ENCODE measurements around the gene PDK4. TPM values are rescaled to one million over a fixed set of nuclear protein-coding genes. Genes with fewer than 3 reads are reported as not detected.
"Not testable (repeated sequence)": the region's sequence is repeated elsewhere in the genome, so short reads cannot be mapped to it uniquely, and the experiment has no call there.

The PDK4 gene
- polyA plus RNA-seq, 4 donors, result 13.5 to 28.6 (median 17.9) TPM

DNA sequence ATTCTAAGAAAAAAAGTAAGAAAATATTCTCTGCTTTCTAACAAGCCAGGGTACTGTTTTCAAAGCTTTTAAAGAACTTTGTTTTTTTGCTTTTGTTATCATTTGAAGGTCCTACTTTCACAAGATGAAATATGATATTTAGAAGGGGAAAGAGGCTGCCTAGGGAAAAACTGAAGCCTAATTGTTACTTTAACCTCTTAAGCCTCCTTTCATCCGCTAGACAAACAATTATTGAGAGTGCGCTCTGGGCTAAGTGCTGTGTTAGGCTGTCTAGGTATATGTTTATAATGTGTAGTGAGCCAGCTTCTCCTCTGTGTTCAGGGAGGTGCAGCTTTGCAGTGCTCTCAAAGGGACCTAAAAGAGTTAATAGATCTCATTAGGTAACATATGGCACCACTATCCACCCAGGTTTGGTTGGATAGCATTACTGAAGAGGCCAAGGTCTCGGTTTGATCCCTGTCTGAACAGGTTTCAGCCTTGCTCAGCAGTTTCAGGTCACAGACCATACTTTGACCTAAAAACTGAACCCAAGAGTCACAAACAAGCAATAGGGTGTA, 17.9 kb downstream of the PDK4 start:
- no peak for DNase-seq (ENCODE audit: low read depth in 4 of 4, low spot score in 2 of 4)

DNA sequence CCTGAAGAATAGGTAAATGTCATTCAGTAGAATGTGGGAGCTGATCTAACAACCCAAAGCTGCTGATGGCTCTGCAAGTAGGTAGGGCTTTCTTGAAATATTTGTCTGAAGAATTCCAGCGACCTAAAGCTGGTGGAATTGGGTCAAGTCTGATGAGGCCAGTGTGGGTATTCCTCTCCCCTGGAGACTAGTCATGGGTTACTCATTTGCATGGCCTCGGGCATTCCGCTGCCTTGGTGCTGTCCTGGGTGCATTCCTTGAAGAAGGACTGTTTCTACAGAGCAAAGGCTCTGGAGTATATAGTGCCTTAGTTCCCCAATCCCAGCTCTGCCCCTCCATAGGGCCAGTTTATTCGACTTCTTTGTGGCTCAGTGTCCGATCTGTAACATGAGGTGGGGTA, 19.2 kb downstream of the PDK4 start:
- no peak for DNase-seq (ENCODE audit: low read depth in 4 of 4, low spot score in 2 of 4)

DNA sequence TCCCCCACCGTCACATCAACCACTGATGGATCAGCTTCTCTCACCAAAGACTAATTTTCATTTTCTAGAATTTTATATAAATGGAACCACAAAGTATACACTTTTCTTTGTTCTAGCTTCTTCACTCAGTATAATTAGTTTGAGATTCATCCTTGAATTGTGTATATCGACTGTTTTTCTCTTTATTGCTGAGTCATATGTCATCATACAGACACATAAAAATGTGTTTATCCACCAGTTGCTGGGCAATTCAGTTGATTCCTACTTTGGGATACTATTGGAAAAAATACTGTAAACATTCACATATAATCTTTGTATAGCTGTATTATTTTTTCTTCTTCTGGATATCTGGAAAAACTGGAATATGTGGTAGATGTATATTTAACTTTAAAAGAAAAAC, 26.6 kb downstream of the PDK4 start:
- DNase-seq (ENCODE audit: low read depth in 4 of 4, low spot score in 2 of 4), result no peak

DNA sequence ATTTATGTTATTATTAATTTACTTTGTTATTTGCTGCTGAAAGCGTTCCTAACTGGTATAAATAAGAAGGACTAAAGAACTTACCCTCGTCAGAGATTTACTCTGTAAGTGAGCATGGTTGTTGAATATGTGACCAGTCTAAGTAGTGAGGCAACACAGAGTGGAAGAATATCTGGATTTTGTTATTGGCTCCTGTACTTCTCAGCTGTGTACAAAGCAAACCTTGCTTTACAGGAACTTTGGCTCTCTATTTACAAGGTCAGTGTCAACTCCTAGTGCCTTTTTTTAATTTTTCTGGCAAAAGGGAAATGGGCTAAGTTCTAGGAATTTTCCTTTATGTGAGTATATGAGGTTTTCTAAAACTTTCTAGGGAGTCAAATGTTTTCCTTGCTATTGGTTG, 35.6 kb downstream of the PDK4 start:
- no peak for DNase-seq (ENCODE audit: low read depth in 4 of 4, low spot score in 2 of 4)

DNA sequence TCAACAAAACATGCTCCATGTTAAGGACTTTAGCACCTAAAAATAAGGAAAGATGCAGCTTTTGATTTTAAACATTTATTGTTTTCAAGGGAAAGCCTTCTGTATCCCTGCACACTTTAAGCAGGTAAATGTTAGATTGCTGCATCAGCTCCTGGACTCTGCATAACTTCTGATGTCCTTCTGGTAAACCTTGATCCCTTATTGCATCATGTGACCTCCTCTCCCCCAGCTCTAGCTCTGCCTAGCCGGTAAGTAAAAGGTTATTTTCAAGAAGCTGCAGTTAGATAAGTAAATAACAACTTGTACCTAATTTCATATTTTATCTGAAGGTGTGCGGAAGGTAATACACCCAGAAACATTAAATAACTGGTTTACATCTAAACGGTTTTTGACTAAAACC, 37.5 kb downstream of the PDK4 start:
- no peak for DNase-seq (ENCODE audit: low read depth in 4 of 4, low spot score in 2 of 4)

DNA sequence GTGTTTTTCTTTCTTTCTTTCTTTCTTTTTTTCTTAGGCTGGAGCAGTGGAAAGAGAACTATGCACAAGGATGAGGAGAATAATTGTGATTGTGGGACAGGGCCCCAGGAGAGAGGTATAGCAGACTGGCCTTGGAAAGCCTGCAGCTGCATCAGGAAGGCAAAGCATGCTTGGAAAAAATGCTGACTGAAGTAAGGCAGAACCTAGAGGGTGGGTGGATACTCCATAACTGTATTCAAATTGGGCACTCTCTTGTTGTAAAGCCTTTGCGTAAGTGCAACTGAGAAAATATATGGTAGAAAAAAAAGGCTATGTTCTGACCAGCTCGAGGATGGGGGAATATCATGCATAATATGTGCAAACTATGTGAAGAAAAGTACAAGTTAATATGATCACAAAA, 39.5 kb downstream of the PDK4 start:
- no peak for DNase-seq (ENCODE audit: low read depth in 4 of 4, low spot score in 2 of 4)

DNA sequence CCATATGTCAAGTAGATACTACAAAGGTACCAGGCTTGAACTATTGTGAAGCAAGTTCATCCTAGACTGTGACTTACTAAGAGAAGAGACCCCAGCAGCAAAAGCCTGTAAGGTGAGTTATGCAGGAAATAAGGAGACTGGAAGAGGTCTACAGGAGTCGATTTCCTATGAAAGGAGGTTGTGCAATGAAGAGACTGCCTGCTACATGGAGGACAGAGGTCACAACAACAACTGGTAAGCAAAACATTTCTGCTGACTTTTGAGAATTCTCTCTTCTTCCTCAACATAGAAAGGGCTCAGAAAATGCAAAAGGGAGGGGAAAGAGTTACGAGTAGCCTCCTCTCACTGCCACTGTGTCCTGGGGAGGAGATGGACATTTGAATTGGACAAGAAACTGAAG, 42.4 kb downstream of the PDK4 start:
- DNase-seq (ENCODE audit: low read depth in 4 of 4, low spot score in 2 of 4), result no peak

DNA sequence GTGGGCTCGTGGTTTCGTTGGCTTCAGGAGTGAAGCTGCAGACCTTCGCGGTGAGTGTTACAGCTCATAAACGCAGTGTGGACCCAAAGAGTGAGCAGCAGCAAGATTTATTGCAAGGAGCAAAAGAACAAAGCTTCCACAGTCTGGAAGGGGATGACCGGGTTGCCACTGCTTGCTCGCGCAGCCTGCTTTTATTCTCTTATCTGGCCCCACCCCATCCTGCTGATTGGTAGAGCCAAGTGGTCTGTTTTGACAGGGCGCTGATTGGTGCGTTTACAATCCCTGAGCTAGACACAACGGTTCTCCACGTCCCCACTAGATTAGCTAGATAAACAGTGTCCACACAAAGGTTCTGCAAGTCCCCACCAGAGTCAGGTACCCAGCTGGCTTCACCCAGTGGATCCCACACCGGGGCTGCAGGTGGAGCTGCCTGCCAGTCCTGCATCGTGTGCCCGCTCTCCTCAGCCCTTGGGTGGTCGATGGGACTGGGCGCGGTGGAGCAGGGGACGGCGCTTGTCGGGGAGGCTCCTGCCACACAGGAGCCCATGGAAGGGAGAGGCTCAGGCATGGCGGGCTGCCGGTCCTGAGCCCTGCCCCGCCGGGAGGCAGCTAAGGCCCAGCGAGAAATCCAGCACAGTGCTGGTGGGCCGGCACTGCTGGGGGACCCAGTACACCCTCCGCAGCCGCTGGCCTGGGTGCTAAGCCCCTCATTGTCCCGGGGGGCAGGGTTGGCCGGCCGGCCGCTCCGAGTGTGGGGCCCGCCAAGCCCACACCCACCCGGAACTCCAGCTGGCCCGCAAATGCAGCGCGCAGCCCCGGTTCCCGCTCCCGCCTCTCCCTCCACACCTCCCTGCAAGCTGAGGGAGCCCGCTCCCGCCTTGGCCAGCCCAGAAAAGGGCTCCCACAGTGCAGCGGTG, 44.0 kb downstream of the PDK4 start:
- not testable (repeated sequence) for DNase-seq (ENCODE audit: low read depth in 4 of 4, low spot score in 2 of 4)

DNA sequence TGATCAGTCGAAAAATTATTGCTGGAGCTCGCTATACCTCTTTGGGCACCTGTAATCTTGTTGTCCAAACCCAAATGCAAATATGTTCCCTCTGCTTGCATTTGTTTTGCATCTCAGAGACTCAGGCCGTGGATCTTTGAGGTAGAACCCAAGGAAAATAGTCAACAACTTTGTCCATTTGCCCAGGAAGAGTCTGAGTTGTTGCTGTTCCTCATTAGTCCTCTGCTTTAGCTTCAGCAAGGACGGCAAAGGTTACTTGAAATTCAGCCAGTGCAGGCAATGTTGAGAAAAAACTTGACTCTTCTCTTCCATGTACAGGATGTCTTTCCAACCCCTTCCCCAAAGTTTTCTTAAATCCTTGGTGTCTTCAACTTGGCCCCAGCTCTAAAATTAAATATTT, 45.8 kb downstream of the PDK4 start:
- DNase-seq (ENCODE audit: low read depth in 4 of 4, low spot score in 2 of 4), result no peak

DNA sequence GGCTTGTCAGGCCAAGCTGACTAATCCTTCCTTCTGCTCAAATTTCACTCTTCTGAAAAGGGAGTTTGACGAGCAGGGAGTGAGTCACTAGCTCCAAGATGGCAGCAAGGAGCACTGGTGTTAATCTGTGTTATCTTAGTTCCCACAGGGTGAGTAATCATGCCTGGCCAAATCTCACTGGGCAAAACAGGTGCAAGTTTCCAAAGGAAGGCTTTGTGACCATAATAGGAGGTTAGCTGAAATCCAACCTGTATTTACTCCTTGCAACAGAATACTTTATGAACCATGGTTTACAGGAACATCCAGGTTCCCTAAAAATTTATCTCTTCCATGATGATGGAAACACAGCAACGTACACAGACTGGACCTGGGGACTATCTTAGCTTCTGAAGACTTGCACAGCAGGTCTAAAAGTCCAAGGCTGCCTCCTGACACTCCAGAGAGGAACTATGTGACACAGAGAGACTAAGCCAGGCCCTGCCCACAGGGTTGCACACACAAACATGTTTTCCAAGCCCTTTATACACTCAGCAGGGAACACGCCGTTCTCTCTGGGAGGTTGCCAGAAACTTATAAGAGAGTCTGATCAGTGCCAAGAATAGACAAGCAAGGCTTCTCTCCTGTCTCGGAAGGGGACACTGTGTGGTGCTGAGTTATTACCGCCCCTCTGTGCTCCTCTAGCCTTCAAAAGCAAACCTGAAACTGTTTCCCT, 46.3 kb downstream of the PDK4 start:
- DNase-seq (ENCODE audit: low read depth in 4 of 4, low spot score in 2 of 4), result no peak

DNA sequence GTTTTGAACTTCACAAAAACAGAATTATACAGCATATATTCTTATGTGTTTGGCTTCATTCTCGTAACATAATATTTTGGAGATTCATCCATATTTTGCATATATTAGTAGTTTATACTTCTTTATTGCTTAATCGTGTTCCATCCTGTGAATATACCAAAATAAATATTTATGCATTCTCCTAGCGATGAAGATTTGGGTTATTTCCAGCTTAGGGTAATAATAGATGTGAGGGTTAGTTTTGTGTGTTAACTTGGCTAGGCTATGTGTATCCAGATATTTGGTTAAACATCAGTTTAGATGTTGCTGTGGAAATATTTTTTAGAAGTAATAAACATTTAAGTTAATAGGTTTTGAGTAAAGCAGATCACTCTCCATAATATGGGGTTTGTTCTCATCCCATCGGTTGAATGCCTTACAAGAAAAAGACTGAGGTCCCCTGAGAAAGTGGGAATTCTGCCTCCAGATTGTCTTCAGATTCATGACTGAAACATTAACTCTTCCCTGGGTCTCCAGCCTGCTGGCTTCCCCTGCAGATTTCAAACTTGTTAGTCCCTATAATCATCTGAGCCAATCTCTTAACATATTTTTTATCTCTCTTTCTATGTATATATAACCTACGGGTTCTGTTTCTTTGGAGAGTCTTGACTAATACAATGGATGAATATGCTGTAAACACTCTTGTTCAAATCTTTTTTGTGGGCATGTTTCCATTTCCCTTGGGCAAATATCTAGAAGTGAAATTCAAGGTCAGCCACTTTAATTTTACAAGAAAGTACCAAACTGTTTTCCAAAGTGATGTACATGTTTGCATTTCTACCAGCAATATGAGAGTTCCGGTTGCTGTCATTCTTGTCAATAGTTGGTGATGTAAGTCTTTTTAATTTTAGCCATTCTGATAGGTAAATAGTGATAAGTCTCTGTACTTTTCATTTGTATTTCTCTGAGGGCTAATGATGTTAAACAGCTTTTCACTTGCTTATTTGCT, 48.7 kb downstream of the PDK4 start:
- no peak for DNase-seq (ENCODE audit: low read depth in 4 of 4, low spot score in 2 of 4)

DNA sequence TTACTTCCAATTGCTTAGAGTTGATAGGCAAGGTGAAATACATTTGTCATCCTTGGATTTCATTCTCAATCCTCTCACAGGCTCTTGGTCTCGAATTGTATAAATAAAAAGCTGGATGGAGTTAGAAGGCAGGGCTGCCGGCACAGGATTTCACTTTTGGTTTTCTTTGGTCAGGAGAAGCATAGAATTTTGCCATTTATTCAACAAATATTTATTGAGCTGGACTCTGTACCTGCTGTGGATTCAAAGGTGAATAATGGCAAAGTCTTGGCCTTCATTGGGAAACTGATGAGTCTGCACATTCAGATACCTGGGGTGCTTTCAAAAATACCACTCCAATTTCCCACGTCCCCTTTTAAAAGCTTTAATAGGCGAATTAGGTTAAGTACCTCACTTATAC, 49.7 kb downstream of the PDK4 start:
- no peak for DNase-seq (ENCODE audit: low read depth in 4 of 4, low spot score in 2 of 4)

DNA sequence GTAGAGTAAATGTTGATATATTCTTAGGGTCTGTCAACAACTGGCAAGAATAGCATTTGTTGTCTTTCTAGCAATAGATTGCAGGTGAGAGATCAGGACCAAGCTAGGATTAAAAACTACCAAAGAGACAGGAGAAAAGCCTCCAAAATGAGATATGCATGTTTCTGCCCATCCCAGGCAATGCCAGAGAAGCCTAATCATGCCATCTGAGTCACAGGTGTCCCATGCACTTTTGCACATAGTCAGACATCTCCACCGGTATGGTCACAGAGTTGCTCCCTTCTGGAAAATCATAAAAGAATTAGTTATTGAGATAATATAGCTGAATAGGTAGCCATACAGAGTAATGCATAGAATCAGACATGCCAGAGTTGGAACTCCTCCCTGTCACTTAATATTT, 50.6 kb downstream of the PDK4 start:
- no peak for DNase-seq (ENCODE audit: low read depth in 4 of 4, low spot score in 2 of 4)

DNA sequence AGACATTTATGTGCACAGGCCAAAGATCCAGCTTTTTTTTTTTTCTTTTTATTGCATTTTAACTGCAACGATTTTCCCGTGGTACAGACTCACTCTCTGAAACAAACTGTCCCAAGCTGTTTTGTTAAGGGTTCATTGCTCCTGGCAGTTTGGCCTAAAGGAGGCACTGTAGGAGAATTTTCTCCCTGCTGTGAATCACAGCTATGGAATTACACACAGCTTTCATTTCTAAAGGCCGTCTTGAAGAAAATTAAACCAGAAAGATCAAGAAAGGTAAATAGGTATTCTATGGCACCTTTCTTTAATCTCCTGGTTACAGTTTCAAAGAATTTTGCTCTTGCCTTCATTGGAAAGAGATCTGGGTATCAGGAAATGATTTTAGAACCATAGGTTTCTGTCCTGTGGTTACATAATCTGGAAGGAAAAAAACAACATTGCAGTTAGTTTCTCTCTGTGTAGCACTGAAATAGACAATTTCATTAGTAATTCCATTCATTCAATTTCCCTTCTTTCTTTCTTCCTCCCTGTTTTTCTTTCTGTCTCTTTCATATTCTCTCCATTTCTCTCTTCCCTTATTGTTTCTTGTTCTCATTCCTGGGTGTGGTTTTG, 51.2 kb downstream of the PDK4 start:
- peak in 2 of 4 donors; percentile 15 to 56 for DNase-seq (ENCODE audit: low read depth in 4 of 4, low spot score in 2 of 4)

DNA sequence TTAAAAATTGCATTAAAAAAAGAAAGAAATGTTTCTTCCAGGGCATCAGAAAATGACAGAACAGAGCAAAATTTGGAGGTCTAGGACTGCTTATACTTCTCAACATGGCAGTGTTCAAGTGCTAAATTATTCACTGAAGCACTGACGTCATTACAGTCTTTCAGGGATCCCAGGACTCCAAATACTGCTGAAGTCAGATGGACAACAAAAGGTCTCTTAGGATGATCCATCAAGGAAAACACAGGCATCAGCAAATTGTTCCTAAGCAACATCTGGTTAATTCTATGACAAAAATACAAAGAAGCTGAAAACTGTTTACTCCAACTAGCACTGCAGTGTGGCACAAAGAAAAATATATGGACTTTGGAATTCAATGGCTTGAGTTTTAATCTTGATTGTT, 52.1 kb downstream of the PDK4 start:
- no peak for DNase-seq (ENCODE audit: low read depth in 4 of 4, low spot score in 2 of 4)

DNA sequence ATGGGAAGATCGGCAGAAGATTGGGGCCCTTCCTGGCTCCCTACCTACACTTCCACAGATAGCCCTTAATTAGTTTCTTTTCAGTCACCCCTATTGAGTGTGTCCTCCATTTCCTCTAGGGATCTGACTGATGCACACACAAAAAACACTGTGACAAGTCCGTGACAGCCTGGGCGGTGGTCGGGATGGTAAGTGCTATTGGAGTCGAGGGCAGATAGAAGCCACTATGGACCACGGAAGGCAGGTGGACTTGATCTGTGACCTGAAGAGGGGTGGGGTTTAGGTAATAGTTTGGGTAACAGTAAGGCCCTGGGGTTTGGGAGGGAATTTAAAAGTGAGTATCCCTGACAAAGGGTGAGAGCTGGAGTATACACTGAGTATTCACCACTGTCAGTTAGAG, 53.0 kb downstream of the PDK4 start:
- no peak for DNase-seq (ENCODE audit: low read depth in 4 of 4, low spot score in 2 of 4)

DNA sequence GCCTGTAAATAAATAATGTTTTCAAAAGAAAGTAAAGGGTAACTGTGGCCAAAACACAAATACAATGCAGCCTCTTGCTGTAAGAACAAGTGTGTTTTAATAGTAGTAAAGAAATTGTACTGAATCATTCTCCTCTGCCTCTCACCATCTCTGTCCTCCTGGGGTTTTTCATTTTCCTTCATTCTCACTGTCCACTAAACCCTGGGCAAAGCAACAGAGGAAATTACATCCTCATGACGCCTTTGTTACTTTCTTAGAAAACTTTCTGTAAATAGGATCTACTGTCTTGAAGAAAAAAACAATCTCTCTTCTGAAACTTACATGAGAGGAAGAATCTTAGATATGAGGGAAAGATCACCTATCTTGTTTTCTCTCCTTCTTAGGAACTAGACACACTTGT, 56.0 kb downstream of the PDK4 start:
- DNase-seq (ENCODE audit: low read depth in 4 of 4, low spot score in 2 of 4), result no peak

DNA sequence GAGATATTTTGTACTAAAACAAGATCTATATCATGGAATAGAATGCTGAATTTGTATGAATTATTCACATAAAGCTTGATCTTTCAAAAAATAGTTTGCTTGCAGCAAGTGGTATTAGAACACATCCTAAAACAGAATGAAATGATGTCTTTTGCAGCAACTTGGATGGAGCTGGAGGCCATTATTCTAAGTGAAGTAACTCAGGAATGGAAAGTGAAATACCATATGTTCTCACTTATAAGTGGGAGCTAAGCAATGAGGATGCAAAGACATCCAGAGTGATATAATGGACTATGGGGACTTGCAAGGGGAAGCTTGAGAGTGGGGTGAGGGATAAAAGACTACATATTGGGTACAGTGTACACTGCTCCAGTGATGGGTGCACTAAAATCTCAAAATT, 56.9 kb downstream of the PDK4 start:
- no peak for DNase-seq (ENCODE audit: low read depth in 4 of 4, low spot score in 2 of 4)

DNA sequence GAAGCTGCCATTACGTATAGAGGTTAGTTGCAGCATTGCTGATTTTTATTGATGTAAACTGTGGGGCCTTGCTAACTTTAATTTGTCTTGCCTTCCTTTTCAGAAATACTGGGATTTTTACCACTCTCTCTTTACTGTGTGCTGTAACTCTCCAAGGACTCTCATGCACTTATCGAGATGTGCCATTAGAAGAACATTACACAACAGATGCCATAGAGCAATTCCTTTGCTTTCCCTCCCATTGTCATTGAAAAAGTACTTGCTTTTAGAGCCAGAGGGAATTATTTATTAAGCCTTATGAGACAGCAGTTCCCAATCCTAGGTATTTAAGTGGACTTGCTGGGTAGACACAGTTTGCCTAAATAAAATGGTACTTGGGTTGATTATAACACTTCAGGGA, 58.8 kb downstream of the PDK4 start:
- DNase-seq (ENCODE audit: low read depth in 4 of 4, low spot score in 2 of 4), result no peak

DNA sequence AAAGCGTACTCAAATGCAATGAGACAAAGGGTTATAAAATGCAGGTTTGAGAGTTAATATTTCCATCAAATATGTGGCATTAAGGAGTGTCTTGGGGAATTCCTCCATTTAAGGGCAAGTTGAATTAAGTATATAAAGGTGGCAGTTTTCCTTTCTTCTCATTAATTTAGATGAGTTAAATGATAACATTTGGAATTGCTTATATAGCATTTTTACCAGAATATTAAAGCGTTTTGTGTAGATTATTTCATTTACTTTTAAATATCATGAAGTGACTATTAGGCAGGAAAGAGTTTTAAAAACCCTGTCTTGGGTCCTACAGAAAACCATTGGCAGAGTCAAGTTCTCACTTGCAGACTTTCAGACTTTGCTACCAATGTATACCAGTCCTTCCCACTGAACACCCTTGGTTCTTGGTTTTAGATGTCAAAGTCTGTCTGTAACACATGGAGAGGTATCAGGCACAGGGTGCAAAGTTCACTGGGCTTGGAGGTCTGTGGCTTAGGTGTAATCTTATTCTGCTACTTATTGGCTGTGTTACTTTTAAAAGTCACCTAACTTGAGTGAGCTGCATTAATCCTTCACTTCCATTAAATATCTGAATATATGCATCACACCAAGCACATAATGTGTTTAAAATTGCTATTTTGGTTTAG, 59.5 kb downstream of the PDK4 start:
- no peak for DNase-seq (ENCODE audit: low read depth in 4 of 4, low spot score in 2 of 4)

All from left renal cortex interstitium (tissue), 4 donors.